ENCODE results near the gene BMI1. TPM values are rescaled to one million over a fixed set of nuclear protein-coding genes. Genes with fewer than 3 reads are reported as not detected.

BMI1 gene
- total and polyA plus RNA-seq, 10 donors = 26.9 to 89.7 (median 64.2) TPM

- peak within 1 kb of the TSS; percentile 76 to 96 (median 94) for H3K27ac ChIP-seq
- intact Hi-C loops (cut with DNase I; ENCODE audit: low total_unique reads) = loop anchor here (10.0 kb wide), 1 partner anchor 62 kb away; no protein-coding TSS in a partner anchor
- peak; percentile 96 for DNase-seq
- no peaks in the 10 kb centered on the region for H3K9me3 ChIP-seq
- H3K4me3 ChIP-seq = peak within 1 kb of the TSS; percentile 74 to 95 (median 83)
- H3K36me3 ChIP-seq = no peaks in the 10 kb centered on the region
- TF ChIP-seq CTCF (IDR thresholded peaks at IDR 0.05 in 8 of 11, conservative IDR thresholded peaks at IDR 0.05 in 3 of 11) = peak in 1 of 11 experiments; percentile 4
- peak; percentile 93 to 95 (median 94) for TF ChIP-seq POLR2AphosphoS5 (IDR thresholded peaks at IDR 0.05)
- peak in 2 of 3 donors; percentile 39 to 64 for TF ChIP-seq POLR2A (IDR thresholded peaks at IDR 0.05)
- peaks cover 21 to 52% (median 42%) of the 10 kb centered on the region in 6 donors for H3K4me1 ChIP-seq
- peaks cover 0 to 5% (median 0%) of the 10 kb centered on the region in 7 donors for H3K27me3 ChIP-seq (replicated peaks in 1 of 7)
- WGBS, 5 donors = 0 to 1% (median 1%) methylated on average over 40 to 63 of the region's 63 CpGs
These were observed 4.4 kb upstream of the BMI1 start, which contains the start of gene COMMD3 for GRCh38 chr10:22316286-22317075. Gene COMMD3 (plus strand): TSS chr10:22316388. CDS start chr10:22316418, 30 bp downstream.

GRCh38 chr10:22317076-22317370, 3.9 kb upstream of the BMI1 start:
- Histone ChIP-seq H3K27ac (peak overlapping the region; percentile 76 to 96 (median 94)), H3K4me3 (peak overlapping the region; percentile 74 to 95 (median 83)), H3K36me3 (no peaks in the 10 kb centered on the region), H3K9me3 (no peaks in the 10 kb centered on the region), H3K4me1 (peaks cover 21 to 53% (median 43%) of the 10 kb centered on the region in 6 donors), H3K27me3 (replicated peaks in 1 of 7) (peaks cover 0 to 7% (median 0%) of the 10 kb centered on the region in 7 donors)
- TF ChIP-seq POLR2A (IDR thresholded peaks at IDR 0.05) = no peak
- TF ChIP-seq POLR2AphosphoS5 (IDR thresholded peaks at IDR 0.05) = no peak
- TF ChIP-seq CTCF (IDR thresholded peaks at IDR 0.05 in 8 of 11, conservative IDR thresholded peaks at IDR 0.05 in 3 of 11) = no peak
- WGBS, 5 donors = 7 to 14% (median 13%) methylated on average over 9 of the region's 9 CpGs
- no peak for DNase-seq
- intact Hi-C loops (cut with DNase I; ENCODE audit: low total_unique reads) = loop anchor here (10.0 kb wide), 1 partner anchor 62 kb away; no protein-coding TSS in a partner anchor

- 85 to 90% (median 86%) methylated on average over 6 of the region's 6 CpGs for WGBS, 5 donors
- intact Hi-C loops (cut with DNase I; ENCODE audit: low total_unique reads) = loop anchor here (10.0 kb wide), 1 partner anchor 63 kb away; no protein-coding TSS in a partner anchor
- Histone ChIP-seq H3K4me3 (peak overlapping the region in 2 of 8 donors; percentile 8 to 75), H3K36me3 (no peaks in the 10 kb centered on the region), H3K4me1 (peaks cover 21 to 62% (median 52%) of the 10 kb centered on the region in 6 donors), H3K27me3 (replicated peaks in 1 of 7) (peaks cover 0 to 16% (median 0%) of the 10 kb centered on the region in 7 donors), H3K9me3 (no peaks in the 10 kb centered on the region), H3K27ac (peak overlapping the region in 4 of 8 donors; percentile 92 to 96 (median 95))
- no peak for TF ChIP-seq POLR2AphosphoS5 (IDR thresholded peaks at IDR 0.05)
- TF ChIP-seq CTCF (IDR thresholded peaks at IDR 0.05 in 8 of 11, conservative IDR thresholded peaks at IDR 0.05 in 3 of 11) = no peak
- TF ChIP-seq POLR2A (IDR thresholded peaks at IDR 0.05) = no peak
- DNase-seq = no peak
These were observed 2.9 kb upstream of the BMI1 start for GRCh38 chr10:22317771-22318565.

Data from spleen (tissue), 11 donors.